ENCODE measurements around the gene DDIT4. TPM values are rescaled to one million over a fixed set of nuclear protein-coding genes. Genes with fewer than 3 reads are reported as not detected.
"Not testable (repeated sequence)": the region's sequence is repeated elsewhere in the genome, so short reads cannot be mapped to it uniquely, and the experiment has no call there.

Gene DDIT4
- total RNA-seq, 1 donor from 2014 or later: 290 TPM

DNA sequence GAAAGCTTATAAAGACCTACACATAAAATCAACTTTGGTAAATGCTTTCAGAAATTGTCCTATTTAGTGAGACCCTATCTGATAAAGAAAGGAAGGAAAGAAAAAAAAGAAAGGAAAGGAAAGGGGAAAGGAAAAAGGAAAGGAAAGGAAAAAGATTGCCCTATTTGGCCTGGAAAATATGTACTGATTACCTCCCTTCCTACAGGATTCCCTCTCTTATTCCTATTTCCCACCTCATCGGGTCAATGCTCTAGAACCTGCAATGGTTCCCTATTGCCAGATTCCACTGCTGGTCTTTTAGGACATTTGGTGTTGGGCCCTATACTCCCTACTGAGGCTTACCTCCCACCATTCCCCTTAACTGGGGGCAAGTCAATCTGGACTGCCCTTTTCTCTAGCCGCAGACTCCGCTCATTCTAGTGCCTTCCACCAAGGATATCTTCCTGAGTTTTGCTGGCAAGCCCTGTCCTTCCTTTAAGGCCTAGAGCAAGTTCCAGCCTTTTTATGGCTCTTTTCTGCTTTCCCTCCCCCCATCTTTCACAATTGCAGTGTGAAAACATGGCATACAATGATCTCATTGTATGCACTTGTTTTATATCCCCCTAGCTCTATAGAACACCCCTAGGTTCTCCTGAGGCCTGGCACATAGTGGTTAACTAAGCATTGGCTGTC is 4.4 kb downstream of the DDIT4 start:
- peak overlapping the region; percentile 100 for H3K27ac Mint-ChIP-seq (ENCODE audit: unreplicated experiment)
- H3K9me3 Mint-ChIP-seq (ENCODE audit: unreplicated experiment): no peaks in the 10 kb centered on the region
- no peak overlapping the region for H3K4me3 Mint-ChIP-seq (ENCODE audit: unreplicated experiment)
- peaks cover 40% of the 10 kb centered on the region for H3K4me1 Mint-ChIP-seq (ENCODE audit: unreplicated experiment)
- no peak for DNase-seq (ENCODE audit: extremely low spot score, unreplicated experiment)
- no peaks in the 10 kb centered on the region for H3K27me3 Mint-ChIP-seq (ENCODE audit: unreplicated experiment)
- TF ChIP-seq, protein P1, sequence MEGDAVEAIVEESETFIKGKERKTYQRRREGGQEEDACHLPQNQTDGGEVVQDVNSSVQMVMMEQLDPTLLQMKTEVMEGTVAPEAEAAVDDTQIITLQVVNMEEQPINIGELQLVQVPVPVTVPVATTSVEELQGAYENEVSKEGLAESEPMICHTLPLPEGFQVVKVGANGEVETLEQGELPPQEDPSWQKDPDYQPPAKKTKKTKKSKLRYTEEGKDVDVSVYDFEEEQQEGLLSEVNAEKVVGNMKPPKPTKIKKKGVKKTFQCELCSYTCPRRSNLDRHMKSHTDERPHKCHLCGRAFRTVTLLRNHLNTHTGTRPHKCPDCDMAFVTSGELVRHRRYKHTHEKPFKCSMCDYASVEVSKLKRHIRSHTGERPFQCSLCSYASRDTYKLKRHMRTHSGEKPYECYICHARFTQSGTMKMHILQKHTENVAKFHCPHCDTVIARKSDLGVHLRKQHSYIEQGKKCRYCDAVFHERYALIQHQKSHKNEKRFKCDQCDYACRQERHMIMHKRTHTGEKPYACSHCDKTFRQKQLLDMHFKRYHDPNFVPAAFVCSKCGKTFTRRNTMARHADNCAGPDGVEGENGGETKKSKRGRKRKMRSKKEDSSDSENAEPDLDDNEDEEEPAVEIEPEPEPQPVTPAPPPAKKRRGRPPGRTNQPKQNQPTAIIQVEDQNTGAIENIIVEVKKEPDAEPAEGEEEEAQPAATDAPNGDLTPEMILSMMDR (IDR thresholded peaks at IDR 0.05): no peak
- peaks cover 19% of the 10 kb centered on the region for H3K36me3 Mint-ChIP-seq (ENCODE audit: unreplicated experiment)

DNA sequence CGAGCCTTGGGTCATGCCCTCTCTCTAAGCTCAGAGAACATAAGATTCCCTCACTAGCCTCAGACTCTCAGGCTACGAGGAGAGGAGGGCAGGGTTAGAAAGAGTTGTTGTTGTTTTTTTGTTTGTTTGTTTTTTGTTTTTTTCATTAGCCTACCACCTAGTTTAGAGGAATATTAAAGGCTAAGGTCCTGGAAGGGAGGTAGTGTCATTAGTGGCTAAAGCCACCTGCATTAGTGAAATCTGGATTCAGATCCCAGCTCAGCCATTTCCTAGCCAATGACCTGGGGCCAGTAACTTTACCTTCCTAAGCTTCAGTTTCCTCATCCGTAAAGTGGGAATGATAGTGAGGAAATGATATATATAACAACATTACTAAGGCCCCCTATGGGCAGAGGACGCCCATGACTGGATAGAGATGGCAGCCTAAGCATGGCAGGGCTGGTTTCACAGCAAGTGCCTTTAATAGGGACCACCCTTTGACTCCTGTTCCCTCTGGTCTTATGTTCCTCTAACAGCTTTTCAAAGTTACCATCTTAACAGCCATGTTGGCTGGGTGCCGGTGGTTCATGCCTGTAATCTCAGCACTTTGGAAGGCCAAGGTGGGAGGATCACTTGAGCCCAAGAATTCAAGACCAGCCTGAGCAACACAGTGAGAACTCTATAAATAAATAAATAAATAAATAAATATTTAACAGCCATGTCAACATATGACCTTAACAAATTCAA is 5.1 kb downstream of the DDIT4 start:
- peaks cover 40% of the 10 kb centered on the region for H3K4me1 Mint-ChIP-seq (ENCODE audit: unreplicated experiment)
- DNase-seq (ENCODE audit: extremely low spot score, unreplicated experiment): no peak
- no peaks in the 10 kb centered on the region for H3K9me3 Mint-ChIP-seq (ENCODE audit: unreplicated experiment)
- H3K27ac Mint-ChIP-seq (ENCODE audit: unreplicated experiment): peak overlapping the region; percentile 100
- no peaks in the 10 kb centered on the region for H3K27me3 Mint-ChIP-seq (ENCODE audit: unreplicated experiment)
- no peak overlapping the region for H3K4me3 Mint-ChIP-seq (ENCODE audit: unreplicated experiment)
- H3K36me3 Mint-ChIP-seq (ENCODE audit: unreplicated experiment): peaks cover 19% of the 10 kb centered on the region
- TF ChIP-seq, protein P1 (IDR thresholded peaks at IDR 0.05): no peak

DNA sequence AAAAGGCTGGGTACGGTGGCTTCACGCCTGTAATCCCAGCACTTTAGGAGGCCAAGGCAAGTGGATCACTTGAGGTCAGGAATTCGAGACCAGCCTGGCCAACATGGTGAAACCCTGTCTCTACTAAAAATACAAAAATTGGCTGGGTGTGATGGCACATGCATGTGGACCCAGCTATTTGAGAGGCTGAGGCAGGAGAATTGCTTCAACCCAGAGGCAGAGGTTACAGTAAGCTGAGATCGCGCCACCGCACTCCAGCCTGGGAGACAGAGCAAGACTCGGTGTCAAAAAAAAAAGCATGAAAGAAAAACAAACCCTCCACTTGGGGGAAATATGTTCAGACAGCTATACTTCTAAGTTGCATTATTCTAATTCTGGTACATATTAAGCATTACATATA is 5.9 kb downstream of the DDIT4 start:
- peaks cover 40% of the 10 kb centered on the region for H3K4me1 Mint-ChIP-seq (ENCODE audit: unreplicated experiment)
- H3K36me3 Mint-ChIP-seq (ENCODE audit: unreplicated experiment): peaks cover 18% of the 10 kb centered on the region
- H3K9me3 Mint-ChIP-seq (ENCODE audit: unreplicated experiment); DNase-seq (ENCODE audit: extremely low spot score, unreplicated experiment); H3K4me3 Mint-ChIP-seq (ENCODE audit: unreplicated experiment); H3K27me3 Mint-ChIP-seq (ENCODE audit: unreplicated experiment): not testable (repeated sequence)
- H3K27ac Mint-ChIP-seq (ENCODE audit: unreplicated experiment): peak overlapping the region; percentile 41

DNA sequence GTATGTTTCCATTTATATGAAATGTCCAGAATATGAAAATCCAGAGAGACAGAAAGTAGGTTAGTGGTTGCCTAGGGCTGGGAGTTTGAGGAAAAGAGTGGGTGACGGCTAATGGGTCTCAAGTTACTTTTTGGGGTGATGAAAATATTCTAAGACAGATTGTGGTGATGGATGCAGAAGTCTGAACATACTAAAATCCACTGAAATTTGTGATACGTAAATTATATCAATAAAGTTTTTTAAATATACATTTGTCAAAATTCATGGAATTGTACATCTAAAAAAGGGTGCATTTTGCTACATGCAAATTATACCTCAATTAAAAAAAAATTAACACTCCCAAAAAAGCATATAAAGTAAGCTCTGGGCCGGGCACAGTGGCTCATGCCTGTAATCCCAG is 9.4 kb downstream of the DDIT4 start:
- Mint-ChIP-seq H3K9me3 (ENCODE audit: unreplicated experiment) (no peaks in the 10 kb centered on the region), H3K4me1 (ENCODE audit: unreplicated experiment) (peaks cover 23% of the 10 kb centered on the region), H3K27ac (ENCODE audit: unreplicated experiment) (no peak overlapping the region), H3K27me3 (ENCODE audit: unreplicated experiment) (no peaks in the 10 kb centered on the region), H3K36me3 (ENCODE audit: unreplicated experiment) (no peaks in the 10 kb centered on the region), H3K4me3 (ENCODE audit: unreplicated experiment) (no peak overlapping the region)
- no peak for DNase-seq (ENCODE audit: extremely low spot score, unreplicated experiment)
- TF ChIP-seq, protein P1 (IDR thresholded peaks at IDR 0.05): no peak

DNA sequence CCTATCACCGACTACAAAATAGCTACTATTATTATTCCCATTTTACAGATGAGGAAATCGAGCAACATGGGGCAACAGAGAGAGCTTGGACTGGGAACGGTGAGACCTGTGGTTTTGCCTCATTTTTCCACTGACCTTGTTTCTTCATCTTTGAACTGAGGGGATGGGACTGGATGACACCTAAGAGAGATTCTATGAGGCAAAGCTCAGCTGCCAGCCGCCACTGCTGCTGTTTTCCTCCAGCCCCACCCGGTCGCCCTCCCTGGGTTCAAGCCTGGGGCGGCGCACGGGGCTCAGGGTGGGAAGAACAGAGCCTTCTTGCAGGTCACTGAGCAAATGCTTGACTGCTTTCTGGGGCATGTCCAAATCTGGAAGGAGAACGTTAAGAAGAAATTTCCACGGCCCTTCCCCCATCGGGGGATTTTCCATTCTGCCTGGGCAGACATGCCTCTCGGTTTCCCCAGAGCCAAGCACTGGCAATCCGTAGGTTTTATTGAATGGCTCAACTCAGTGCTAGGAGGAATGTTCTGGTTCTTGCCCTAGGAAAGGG is 12.3 kb downstream of the DDIT4 start:
- TF ChIP-seq, protein P1 (IDR thresholded peaks at IDR 0.05): no peak
- H3K4me1 Mint-ChIP-seq (ENCODE audit: unreplicated experiment): peaks cover 8% of the 10 kb centered on the region
- DNase-seq (ENCODE audit: extremely low spot score, unreplicated experiment): no peak
- H3K27me3 Mint-ChIP-seq (ENCODE audit: unreplicated experiment): no peaks in the 10 kb centered on the region
- H3K9me3 Mint-ChIP-seq (ENCODE audit: unreplicated experiment): no peaks in the 10 kb centered on the region
- H3K27ac Mint-ChIP-seq (ENCODE audit: unreplicated experiment): no peak overlapping the region
- H3K4me3 Mint-ChIP-seq (ENCODE audit: unreplicated experiment): no peak overlapping the region
- no peaks in the 10 kb centered on the region for H3K36me3 Mint-ChIP-seq (ENCODE audit: unreplicated experiment)

Measured in osteocyte (in vitro differentiated cells).